ENCODE data around the gene GALNT3. TPM values are rescaled to one million over a fixed set of nuclear protein-coding genes. Genes with fewer than 3 reads are reported as not detected.
A peak's percentile ranks its signal among the peaks of the same experiment; 100 is the strongest.

GALNT3 gene
- total and polyA plus RNA-seq, 5 experiments from 2014 or later = 0.25 to 3.2 (median 1.6) TPM; not detected in 1

GRCh38 chr2:165772183-165772582, 21.9 kb downstream of the GALNT3 start:
- no peak for ATAC-seq

GRCh38 chr2:165766326-165766927, 27.6 kb downstream of the GALNT3 start:
- DNase-seq = no peak
- POLR2A ChIA-PET = no interaction called here
- no peak overlapping the region for H3K4me3 Mint-ChIP-seq
- H3K27ac Mint-ChIP-seq = no peak overlapping the region
- ATAC-seq = no peak
- no peaks in the 10 kb centered on the region for H3K4me1 Mint-ChIP-seq
- H3K36me3 Mint-ChIP-seq = peaks cover 0 to 5% (median 2%) of the 10 kb centered on the region in 3 donors
- no peaks in the 10 kb centered on the region for H3K27me3 Mint-ChIP-seq
- no peaks in the 10 kb centered on the region for H3K9me3 Mint-ChIP-seq

More at GRCh38 chr2:165772183-165772582, 21.9 kb downstream of the GALNT3 start:
- H3K27me3 Mint-ChIP-seq = peaks cover 0 to 1% (median 0%) of the 10 kb centered on the region in 5 donors
- H3K36me3 Mint-ChIP-seq = peaks cover 0 to 10% (median 8%) of the 10 kb centered on the region in 3 donors
- peaks cover 0 to 3% (median 0%) of the 10 kb centered on the region in 4 donors for H3K4me1 Mint-ChIP-seq
- no peak overlapping the region for H3K27ac Mint-ChIP-seq
- no peaks in the 10 kb centered on the region for H3K9me3 Mint-ChIP-seq
- H3K4me3 Mint-ChIP-seq = no peak overlapping the region
- POLR2A ChIA-PET = no interaction called here
- DNase-seq = no peak

GRCh38 chr2:165762723-165763122, 31.3 kb downstream of the GALNT3 start:
- H3K27me3 Mint-ChIP-seq = no peaks in the 10 kb centered on the region
- H3K36me3 Mint-ChIP-seq = peaks cover 0 to 7% (median 3%) of the 10 kb centered on the region in 3 donors
- H3K27ac Mint-ChIP-seq = no peak overlapping the region
- POLR2A ChIA-PET = no interaction called here
- no peak overlapping the region for H3K4me3 Mint-ChIP-seq
- no peaks in the 10 kb centered on the region for H3K4me1 Mint-ChIP-seq
- DNase-seq (no peak), ATAC-seq (no peak)
- H3K9me3 Mint-ChIP-seq = no peaks in the 10 kb centered on the region

GRCh38 chr2:165757906-165758675, 36.0 kb downstream of the GALNT3 start:
- peaks cover 0 to 11% (median 9%) of the 10 kb centered on the region in 3 donors for H3K36me3 Mint-ChIP-seq
- no peak overlapping the region for H3K27ac Mint-ChIP-seq
- POLR2A ChIA-PET = no interaction called here

GRCh38 chr2:165746501-165746900, 47.5 kb downstream of the GALNT3 start:
- DNase-seq = no peak
- ATAC-seq = no peak
- Mint-ChIP-seq H3K27me3 (peaks cover 0 to 1% (median 0%) of the 10 kb centered on the region in 5 donors), H3K9me3 (no peaks in the 10 kb centered on the region), H3K36me3 (peaks cover 0 to 6% (median 3%) of the 10 kb centered on the region in 3 donors), H3K4me3 (no peak overlapping the region), H3K4me1 (peaks cover 0 to 6% (median 0%) of the 10 kb centered on the region in 4 donors), H3K27ac (no peak overlapping the region)
- POLR2A ChIA-PET = no interaction called here

More at GRCh38 chr2:165757906-165758675, 36.0 kb downstream of the GALNT3 start:
- DNase-seq = no peak
- Mint-ChIP-seq H3K27me3 (no peaks in the 10 kb centered on the region), H3K4me3 (no peak overlapping the region), H3K9me3 (no peaks in the 10 kb centered on the region), H3K4me1 (no peaks in the 10 kb centered on the region)
- ATAC-seq = no peak

GRCh38 chr2:165745916-165746315, 48.1 kb downstream of the GALNT3 start:
- no peak overlapping the region for H3K27ac Mint-ChIP-seq
- POLR2A ChIA-PET = no interaction called here
- H3K36me3 Mint-ChIP-seq = peaks cover 0 to 6% (median 3%) of the 10 kb centered on the region in 3 donors
- ATAC-seq = no peak
- DNase-seq = no peak
- peaks cover 0 to 1% (median 0%) of the 10 kb centered on the region in 5 donors for H3K27me3 Mint-ChIP-seq
- H3K4me3 Mint-ChIP-seq = no peak overlapping the region
- H3K4me1 Mint-ChIP-seq = peaks cover 0 to 6% (median 0%) of the 10 kb centered on the region in 4 donors
- no peaks in the 10 kb centered on the region for H3K9me3 Mint-ChIP-seq

GRCh38 chr2:165743442-165743841, 50.6 kb downstream of the GALNT3 start:
- H3K27ac Mint-ChIP-seq = peak overlapping the region in 1 of 10 donors; percentile 12
- DNase-seq (no peak), ATAC-seq (no peak)
- H3K36me3 Mint-ChIP-seq = peaks cover 3 to 9% (median 5%) of the 10 kb centered on the region in 3 donors
- H3K4me3 Mint-ChIP-seq = no peak overlapping the region
- peaks cover 0 to 6% (median 0%) of the 10 kb centered on the region in 9 donors for H3K9me3 Mint-ChIP-seq
- peaks cover 0 to 6% (median 0%) of the 10 kb centered on the region in 4 donors for H3K4me1 Mint-ChIP-seq
- POLR2A ChIA-PET = no interaction called here
- peaks cover 0 to 1% (median 0%) of the 10 kb centered on the region in 5 donors for H3K27me3 Mint-ChIP-seq

- Mint-ChIP-seq H3K4me1 (no peaks in the 10 kb centered on the region), H3K4me3 (no peak overlapping the region), H3K27ac (no peak overlapping the region), H3K9me3 (peaks cover 0 to 3% (median 0%) of the 10 kb centered on the region in 9 donors), H3K27me3 (peaks cover 4 to 25% (median 8%) of the 10 kb centered on the region in 5 donors), H3K36me3 (no peaks in the 10 kb centered on the region)
- DNase-seq (no peak), ATAC-seq (no peak)
- POLR2A ChIA-PET = no interaction called here
Measured at GRCh38 chr2:165725421-165725820, 68.6 kb downstream of the GALNT3 start.

GRCh38 chr2:165720511-165720910, 73.5 kb downstream of the GALNT3 start:
- Mint-ChIP-seq H3K27ac (no peak overlapping the region), H3K4me3 (no peak overlapping the region), H3K9me3 (no peaks in the 10 kb centered on the region), H3K4me1 (no peaks in the 10 kb centered on the region), H3K36me3 (no peaks in the 10 kb centered on the region), H3K27me3 (peaks cover 6 to 19% (median 7%) of the 10 kb centered on the region in 5 donors)
- POLR2A ChIA-PET = no interaction called here
- ATAC-seq (no peak), DNase-seq (no peak)

GRCh38 chr2:165718610-165719210, 75.3 kb downstream of the GALNT3 start:
- no peak overlapping the region for H3K4me3 Mint-ChIP-seq
- no peak for ATAC-seq
- no peak for DNase-seq
- no peaks in the 10 kb centered on the region for H3K4me1 Mint-ChIP-seq
- POLR2A ChIA-PET = no interaction called here
- peaks cover under 1 to 4% (median 2%) of the 10 kb centered on the region in 5 donors for H3K27me3 Mint-ChIP-seq
- no peaks in the 10 kb centered on the region for H3K36me3 Mint-ChIP-seq
- H3K27ac Mint-ChIP-seq = no peak overlapping the region
- H3K9me3 Mint-ChIP-seq = no peaks in the 10 kb centered on the region

- no peak overlapping the region for H3K27ac Mint-ChIP-seq
- DNase-seq (no peak), ATAC-seq (no peak)
- peaks cover 0 to 2% (median under 1%) of the 10 kb centered on the region in 5 donors for H3K27me3 Mint-ChIP-seq
- H3K36me3 Mint-ChIP-seq = no peaks in the 10 kb centered on the region
- H3K4me1 Mint-ChIP-seq = no peaks in the 10 kb centered on the region
- no peaks in the 10 kb centered on the region for H3K9me3 Mint-ChIP-seq
- POLR2A ChIA-PET = no interaction called here
- no peak overlapping the region for H3K4me3 Mint-ChIP-seq
Measured at GRCh38 chr2:165716091-165716490, 78.0 kb downstream of the GALNT3 start.

- Mint-ChIP-seq H3K36me3 (no peaks in the 10 kb centered on the region), H3K4me3 (no peak overlapping the region), H3K27ac (no peak overlapping the region), H3K4me1 (no peaks in the 10 kb centered on the region), H3K9me3 (peaks cover 0 to 13% (median 4%) of the 10 kb centered on the region in 9 donors), H3K27me3 (peaks cover 2 to 19% (median 5%) of the 10 kb centered on the region in 5 donors)
- ATAC-seq (no peak), DNase-seq (no peak)
- POLR2A ChIA-PET = no interaction called here
Measured at GRCh38 chr2:165706960-165707487, 87.0 kb downstream of the GALNT3 start.

- no peaks in the 10 kb centered on the region for H3K4me1 Mint-ChIP-seq
- POLR2A ChIA-PET = no interaction called here
- H3K36me3 Mint-ChIP-seq = no peaks in the 10 kb centered on the region
- H3K4me3 Mint-ChIP-seq = no peak overlapping the region
- peaks cover 3 to 18% (median 10%) of the 10 kb centered on the region in 5 donors for H3K27me3 Mint-ChIP-seq
- ATAC-seq = no peak
- no peak for DNase-seq
- no peak overlapping the region for H3K27ac Mint-ChIP-seq
- no peaks in the 10 kb centered on the region for H3K9me3 Mint-ChIP-seq
Measured at GRCh38 chr2:165701147-165701546, 92.9 kb downstream of the GALNT3 start.

Measured in naive thymus-derived CD8-positive, alpha-beta T cell (primary cell).